ENCODE data around the gene ADAMTS13.
A peak's percentile ranks its signal among the peaks of the same experiment; 100 is the strongest.

Gene ADAMTS13

DNA sequence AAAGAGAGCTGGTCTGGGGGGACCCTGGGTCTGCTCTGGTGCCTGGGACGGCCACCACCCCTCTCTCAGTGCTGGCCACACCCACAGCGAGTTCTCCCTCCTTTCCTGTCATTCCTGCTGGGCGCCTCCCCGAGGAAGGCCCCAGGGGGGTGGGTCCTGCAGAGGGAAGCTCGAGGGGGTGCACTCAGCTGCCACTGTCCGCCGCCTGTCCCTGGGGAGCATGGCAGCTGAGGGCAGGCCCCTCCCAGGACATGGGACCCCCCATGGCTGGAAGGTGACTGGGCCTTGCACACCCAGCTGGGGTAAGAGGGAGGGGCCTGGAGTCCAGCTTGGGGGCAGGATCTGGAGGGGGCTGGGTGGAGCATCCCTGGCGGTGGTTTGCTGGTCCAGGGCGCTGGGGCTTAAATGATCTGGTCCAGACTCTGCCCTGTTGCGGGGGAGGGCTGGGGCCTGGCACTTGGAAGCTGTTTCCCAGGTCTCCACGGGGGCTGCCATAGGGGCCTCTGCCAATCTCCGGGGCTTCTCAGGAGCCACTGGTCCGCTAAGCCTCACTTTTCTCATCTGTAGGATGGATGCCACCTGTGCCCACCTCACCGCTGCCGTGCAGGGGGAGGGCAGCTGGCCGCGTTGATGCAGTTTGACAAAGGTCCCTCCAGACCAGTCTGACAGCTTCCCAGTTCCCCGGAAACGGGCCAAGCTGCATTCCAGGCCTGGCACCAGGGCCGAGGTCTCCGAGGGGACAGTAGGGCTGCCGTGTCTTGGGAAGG lies 62.7 kb downstream of the ADAMTS13 start:
- TF ChIP-seq EZH2 (IDR thresholded peaks at IDR 0.05; ENCODE audit: borderline replicate concordance, low read length) (no peak), CTCF (IDR thresholded peaks at IDR 0.05; ENCODE audit: low read length) (no peak)
- Histone ChIP-seq H3K27ac (ENCODE audit: low read depth, low read length, poor library complexity, severe bottlenecking) (no peak overlapping the region), H3K36me3 (ENCODE audit: insufficient read depth, low read length) (no peaks in the 10 kb centered on the region), H3K79me2 (ENCODE audit: insufficient read depth, low read length) (no peaks in the 10 kb centered on the region), H3K9ac (ENCODE audit: low read length) (no peak overlapping the region), H3K4me2 (ENCODE audit: low read length) (no peak overlapping the region), H3K4me3 (ENCODE audit: low read depth, low read length, poor library complexity, severe bottlenecking) (no peak overlapping the region), H3K9me3 (ENCODE audit: low read length) (no peaks in the 10 kb centered on the region), H4K20me1 (ENCODE audit: insufficient read depth, low read length) (no peaks in the 10 kb centered on the region), H2AFZ (ENCODE audit: low read length) (no peak overlapping the region), H3K27me3 (ENCODE audit: insufficient read depth, low read length) (no peaks in the 10 kb centered on the region), H3K4me1 (ENCODE audit: insufficient read depth, low read length, severe bottlenecking) (peaks cover 9% of the 10 kb centered on the region), H3F3A (ENCODE audit: insufficient read depth, low read length) (no peaks in the 10 kb centered on the region), H3K9me2 (ENCODE audit: low read depth, low read length) (no peaks in the 10 kb centered on the region)

DNA sequence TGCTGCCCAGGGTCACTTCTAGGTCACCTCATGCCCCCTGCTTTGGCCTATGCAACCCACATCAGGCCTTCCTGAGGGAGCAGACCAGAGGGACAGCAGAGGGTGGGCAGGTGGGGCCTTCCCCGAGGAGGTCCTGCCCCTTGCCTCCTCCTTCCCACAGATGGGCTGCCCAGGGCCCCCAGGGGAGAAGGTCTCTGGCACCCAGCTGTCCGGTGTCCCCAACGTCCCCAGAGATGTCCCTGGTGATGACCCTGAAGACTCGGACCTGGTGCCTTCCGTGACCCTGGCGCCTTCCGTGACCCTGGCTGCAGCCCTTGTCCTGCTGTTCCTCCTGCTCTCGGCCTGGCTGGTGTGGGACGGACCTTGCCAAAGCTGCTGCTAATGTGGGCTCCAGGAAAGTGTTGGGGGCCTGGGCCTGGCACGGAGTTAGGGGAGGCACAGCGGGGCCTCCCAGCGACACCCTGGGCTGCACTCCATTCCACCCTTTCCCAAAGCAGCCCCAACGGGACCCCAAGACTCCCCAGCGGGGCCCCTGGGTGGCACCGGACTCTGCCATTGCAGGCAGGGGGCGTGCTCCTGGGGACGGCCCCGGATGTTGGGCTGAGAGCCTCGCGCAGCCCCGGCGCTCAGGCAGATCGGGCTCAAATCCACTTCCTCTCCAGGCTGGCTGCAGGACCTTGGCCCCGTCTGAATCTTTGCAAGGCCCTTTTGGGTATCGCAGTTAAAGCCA lies 63.5 kb downstream of the ADAMTS13 start:
- Histone ChIP-seq H3K9me2 (ENCODE audit: low read depth, low read length) (no peaks in the 10 kb centered on the region), H3K4me3 (ENCODE audit: low read depth, low read length, poor library complexity, severe bottlenecking) (peak overlapping the region; percentile 55), H3K27ac (ENCODE audit: low read depth, low read length, poor library complexity, severe bottlenecking) (no peak overlapping the region), H2AFZ (ENCODE audit: low read length) (no peak overlapping the region), H3K4me2 (ENCODE audit: low read length) (peak overlapping the region; percentile 93), H3K9me3 (ENCODE audit: low read length) (no peaks in the 10 kb centered on the region), H3K9ac (ENCODE audit: low read length) (peak overlapping the region; percentile 66; the same call in 1 of the 2 replicates), H3K27me3 (ENCODE audit: insufficient read depth, low read length) (0 out of 2 replicates have a peak, but pooled peaks cover 3% of the 10 kb centered on the region), H3K79me2 (ENCODE audit: insufficient read depth, low read length) (no peaks in the 10 kb centered on the region), H3K36me3 (ENCODE audit: insufficient read depth, low read length) (no peaks in the 10 kb centered on the region), H3F3A (ENCODE audit: insufficient read depth, low read length) (no peaks in the 10 kb centered on the region), H4K20me1 (ENCODE audit: insufficient read depth, low read length) (no peaks in the 10 kb centered on the region), H3K4me1 (ENCODE audit: insufficient read depth, low read length, severe bottlenecking) (peaks cover 8% of the 10 kb centered on the region)
- TF ChIP-seq EZH2 (IDR thresholded peaks at IDR 0.05; ENCODE audit: borderline replicate concordance, low read length) (no peak), CTCF (IDR thresholded peaks at IDR 0.05; ENCODE audit: low read length) (no peak)

- TF ChIP-seq CTCF (IDR thresholded peaks at IDR 0.05; ENCODE audit: low read length) (no peak), EZH2 (IDR thresholded peaks at IDR 0.05; ENCODE audit: borderline replicate concordance, low read length) (no peak)
- H3K9ac ChIP-seq (ENCODE audit: low read length): no peak overlapping the region
Measured at GRCh38 chr9:133487331-133487725, 65.2 kb downstream of the ADAMTS13 start.

More at GRCh38 chr9:133487331-133487725, 65.2 kb downstream of the ADAMTS13 start:
- Histone ChIP-seq H3K27ac (ENCODE audit: low read depth, low read length, poor library complexity, severe bottlenecking) (no peak overlapping the region), H3K36me3 (ENCODE audit: insufficient read depth, low read length) (no peaks in the 10 kb centered on the region), H3K27me3 (ENCODE audit: insufficient read depth, low read length) (0 out of 2 replicates have a peak, but pooled peaks cover 7% of the 10 kb centered on the region), H3K4me1 (ENCODE audit: insufficient read depth, low read length, severe bottlenecking) (peaks cover 8% of the 10 kb centered on the region), H3F3A (ENCODE audit: insufficient read depth, low read length) (no peaks in the 10 kb centered on the region), H3K4me2 (ENCODE audit: low read length) (no peak overlapping the region), H3K9me3 (ENCODE audit: low read length) (no peaks in the 10 kb centered on the region), H3K79me2 (ENCODE audit: insufficient read depth, low read length) (no peaks in the 10 kb centered on the region), H4K20me1 (ENCODE audit: insufficient read depth, low read length) (no peaks in the 10 kb centered on the region), H3K9me2 (ENCODE audit: low read depth, low read length) (no peaks in the 10 kb centered on the region), H3K4me3 (ENCODE audit: low read depth, low read length, poor library complexity, severe bottlenecking) (no peak overlapping the region), H2AFZ (ENCODE audit: low read length) (no peak overlapping the region)
